ENCODE data around the gene CDK2.

GRCh38 chr12:55972911-55973598, 6.4 kb downstream of the CDK2 start:
- peak; percentile 86 to 94 for TF ChIP-seq POLR2A (IDR thresholded peaks at IDR 0.05)
- TF ChIP-seq, protein P1, sequence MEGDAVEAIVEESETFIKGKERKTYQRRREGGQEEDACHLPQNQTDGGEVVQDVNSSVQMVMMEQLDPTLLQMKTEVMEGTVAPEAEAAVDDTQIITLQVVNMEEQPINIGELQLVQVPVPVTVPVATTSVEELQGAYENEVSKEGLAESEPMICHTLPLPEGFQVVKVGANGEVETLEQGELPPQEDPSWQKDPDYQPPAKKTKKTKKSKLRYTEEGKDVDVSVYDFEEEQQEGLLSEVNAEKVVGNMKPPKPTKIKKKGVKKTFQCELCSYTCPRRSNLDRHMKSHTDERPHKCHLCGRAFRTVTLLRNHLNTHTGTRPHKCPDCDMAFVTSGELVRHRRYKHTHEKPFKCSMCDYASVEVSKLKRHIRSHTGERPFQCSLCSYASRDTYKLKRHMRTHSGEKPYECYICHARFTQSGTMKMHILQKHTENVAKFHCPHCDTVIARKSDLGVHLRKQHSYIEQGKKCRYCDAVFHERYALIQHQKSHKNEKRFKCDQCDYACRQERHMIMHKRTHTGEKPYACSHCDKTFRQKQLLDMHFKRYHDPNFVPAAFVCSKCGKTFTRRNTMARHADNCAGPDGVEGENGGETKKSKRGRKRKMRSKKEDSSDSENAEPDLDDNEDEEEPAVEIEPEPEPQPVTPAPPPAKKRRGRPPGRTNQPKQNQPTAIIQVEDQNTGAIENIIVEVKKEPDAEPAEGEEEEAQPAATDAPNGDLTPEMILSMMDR (IDR thresholded peaks at IDR 0.05): peak in 1 of 6 experiments; percentile 16

Measured in adrenal gland (tissue), 5 donors.